Lower leg skin (tissue), 4 donors: Measurements from ENCODE around the gene ASB8. TPM values are rescaled to one million over a fixed set of nuclear protein-coding genes. Genes with fewer than 3 reads are reported as not detected.
"Not testable (repeated sequence)": the region's sequence is repeated elsewhere in the genome, so short reads cannot be mapped to it uniquely, and the experiment has no call there.

ENCODE experiments used
- DNase-seq, 2 donors: peaks; one replicate each; pipeline ENCODE4 v3.0.0-alpha.2; 2019; ENCODE audit warnings: low spot score in 2 of 2
- H3K4me3 ChIP-seq: fragments of 200-600 bp; sonication (generic); 2 replicates; pipeline ENCODE4 v1.5.1; 2017; ENCODE audit warnings: mild to moderate bottlenecking, low read depth; ENCODE audit not compliant: poor library complexity, severe bottlenecking
- CTCF ChIP-seq, 3 donors: fragments of 450-650 bp; IDR thresholded peaks; one replicate each; pipeline ENCODE4 v1.5.1; 2016; ENCODE audit warnings: antibody characterized with exemption in 3 of 3, mild to moderate bottlenecking in 3 of 3, moderate library complexity in 2 of 3
- POLR2A ChIP-seq, 2 donors: fragments of 450-650 bp; IDR thresholded peaks; one replicate each; pipeline ENCODE4 v1.6.1; 2016 to 2017; ENCODE audit warnings: antibody characterized with exemption in 2 of 2, mild to moderate bottlenecking in 1 of 2, moderate library complexity in 1 of 2
- WGBS, 2 donors: methylation state at CpG; one replicate each; pipeline ENCODE4 v1.1.5; 2018; 5-methylcytosine and 5-hydroxymethylcytosine counted together
- intact Hi-C: fragments of 100-400 bp; cut with DNase I; formaldehyde crosslinking; loops from one replicate; pipeline ENCODE4 v1.15.0; 2023; ENCODE audit warnings: low total_unique reads
- total RNA-seq, 4 donors: library from RNA; depleted of rRNA; stranded (reverse); fragments of >200 nt; gene quantifications; one replicate each; pipeline ENCODE4 v1.1.0, GENCODE V29; 2016

The ASB8 gene
- total RNA-seq, 4 donors from 2014 or later: 26.5 to 31.0 (median 27.9) TPM

- intact Hi-C loops: no loop called here
Observed at GRCh38 chr12:48129376-48129775, 27.9 kb downstream of the ASB8 start.

GRCh38 chr12:48128800-48129199 is 28.5 kb downstream of the ASB8 start:
- H3K4me3 ChIP-seq: no peak overlapping the region
- no peak for DNase-seq
- TF ChIP-seq POLR2A (IDR thresholded peaks at IDR 0.05): no peak
- TF ChIP-seq CTCF (IDR thresholded peaks at IDR 0.05): no peak
- 95 to 97% methylated on average over 1 of the region's 1 CpG for WGBS, 2 donors
- intact Hi-C loops: no loop called here

More at GRCh38 chr12:48129376-48129775, 27.9 kb downstream of the ASB8 start:
- TF ChIP-seq CTCF (IDR thresholded peaks at IDR 0.05): no peak
- no peak for TF ChIP-seq POLR2A (IDR thresholded peaks at IDR 0.05)
- H3K4me3 ChIP-seq: no peak overlapping the region
- WGBS, 2 donors: 87 to 88% methylated on average over 1 of the region's 1 CpG
- DNase-seq: no peak

GRCh38 chr12:48126953-48127630 is 30.2 kb downstream of the ASB8 start:
- H3K4me3 ChIP-seq: no peak overlapping the region
- WGBS, 2 donors: 97 to 100% methylated on average over 2 of the region's 2 CpGs
- TF ChIP-seq CTCF (IDR thresholded peaks at IDR 0.05) (no peak), POLR2A (IDR thresholded peaks at IDR 0.05) (no peak)
- DNase-seq: no peak
- intact Hi-C loops: no loop called here

GRCh38 chr12:48125985-48126384 is 31.3 kb downstream of the ASB8 start:
- WGBS, 2 donors: 84% methylated on average over 4 of the region's 4 CpGs
- intact Hi-C loops: no loop called here
- no peak for TF ChIP-seq POLR2A (IDR thresholded peaks at IDR 0.05)
- TF ChIP-seq CTCF (IDR thresholded peaks at IDR 0.05): no peak
- no peak overlapping the region for H3K4me3 ChIP-seq
- DNase-seq: no peak

GRCh38 chr12:48125542-48125941 is 31.8 kb downstream of the ASB8 start:
- H3K4me3 ChIP-seq, intact Hi-C loops, DNase-seq: not testable (repeated sequence)
- WGBS, 2 donors: 96 to 98% methylated on average over 5 of the region's 5 CpGs

GRCh38 chr12:48123169-48123568 is 34.1 kb downstream of the ASB8 start:
- intact Hi-C loops: no loop called here
- TF ChIP-seq CTCF (IDR thresholded peaks at IDR 0.05) (no peak), POLR2A (IDR thresholded peaks at IDR 0.05) (no peak)
- DNase-seq: no peak
- WGBS, 2 donors: 85 to 92% methylated on average over 4 of the region's 4 CpGs
- no peak overlapping the region for H3K4me3 ChIP-seq
